NCI-H1436 (cell line): ENCODE results near the gene MYLIP.
A peak's percentile ranks its signal among the peaks of the same experiment; 100 is the strongest.
"Not testable (repeated sequence)": the region's sequence is repeated elsewhere in the genome, so short reads cannot be mapped to it uniquely, and the experiment has no call there.

Source experiments
- DNase-seq: peaks from one replicate; lab custom pipeline; 2025; lab: John Stamatoyannopoulos, UW

Gene MYLIP

DNA sequence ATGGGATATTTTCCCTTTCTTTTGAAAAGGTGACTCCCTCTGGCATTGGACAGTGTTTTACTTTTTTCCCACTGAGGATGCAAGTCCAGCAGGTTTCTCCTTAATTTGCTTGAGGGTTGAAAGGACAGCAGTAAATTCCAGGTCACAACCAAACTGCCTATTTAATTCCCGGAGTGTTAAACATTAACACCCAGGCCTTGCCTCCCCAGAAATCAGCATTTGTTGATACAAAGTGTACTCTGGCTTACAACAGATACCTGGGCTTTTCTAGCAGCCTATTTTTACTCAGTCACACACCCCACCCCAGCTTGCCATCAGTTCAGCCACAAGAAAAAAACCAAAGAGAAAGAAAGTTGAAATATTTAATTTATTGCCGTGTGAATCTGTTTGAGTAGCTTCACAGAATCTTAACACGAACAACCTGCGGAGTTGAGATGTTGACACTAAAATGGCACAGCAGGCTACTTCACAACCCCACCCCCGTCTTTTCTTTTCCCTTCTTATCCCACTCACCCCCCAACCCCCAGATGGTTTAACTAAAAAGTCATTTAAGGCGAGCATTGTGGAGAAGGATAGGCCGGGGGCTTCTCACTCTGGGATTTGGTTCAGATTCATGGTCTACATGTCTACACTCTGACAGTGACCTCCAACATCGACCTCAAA, 45.7 kb downstream of the MYLIP start:
- no peak for DNase-seq

DNA sequence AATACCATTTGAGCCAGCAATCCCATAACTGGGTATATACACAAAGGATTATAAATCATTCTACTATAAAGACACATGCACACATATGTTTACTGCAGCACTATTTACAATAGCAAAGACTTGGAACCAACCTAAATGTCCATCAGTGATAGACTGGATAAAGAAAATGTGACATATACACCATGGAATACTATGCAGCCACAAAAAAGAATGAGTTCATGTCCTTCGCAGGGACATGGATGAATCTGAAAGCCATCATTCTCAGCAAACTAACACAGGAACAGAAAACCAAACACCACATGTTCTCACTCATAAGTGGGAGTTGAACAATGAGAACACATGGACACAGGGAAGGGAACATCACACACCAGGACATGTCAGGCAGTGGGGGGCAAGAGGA, 47.7 kb downstream of the MYLIP start:
- DNase-seq, result not testable (repeated sequence)

DNA sequence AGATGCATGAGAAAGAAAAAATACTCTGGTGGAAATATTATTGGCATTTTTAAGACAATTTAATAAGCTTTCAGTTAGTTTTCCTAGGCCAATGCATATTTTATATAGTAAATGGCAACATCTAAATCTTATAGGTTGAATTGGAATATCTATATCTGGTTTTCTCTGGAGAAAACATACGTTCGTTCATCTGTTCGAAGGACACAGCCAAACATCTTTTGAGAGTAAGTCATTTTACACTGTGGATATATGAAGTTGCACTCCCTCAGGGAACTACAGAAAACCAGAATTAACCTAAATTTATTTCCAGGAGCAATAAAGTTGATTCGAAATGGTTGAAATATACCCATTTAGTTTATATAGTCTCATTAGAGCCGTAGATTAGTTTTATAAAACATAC, 49.0 kb downstream of the MYLIP start:
- no peak for DNase-seq

GRCh38 chr6:16178351-16178750, 49.5 kb downstream of the MYLIP start:
- no peak for DNase-seq

- no peak for DNase-seq
Measured at GRCh38 chr6:16179063-16179462, 50.2 kb downstream of the MYLIP start.

DNA sequence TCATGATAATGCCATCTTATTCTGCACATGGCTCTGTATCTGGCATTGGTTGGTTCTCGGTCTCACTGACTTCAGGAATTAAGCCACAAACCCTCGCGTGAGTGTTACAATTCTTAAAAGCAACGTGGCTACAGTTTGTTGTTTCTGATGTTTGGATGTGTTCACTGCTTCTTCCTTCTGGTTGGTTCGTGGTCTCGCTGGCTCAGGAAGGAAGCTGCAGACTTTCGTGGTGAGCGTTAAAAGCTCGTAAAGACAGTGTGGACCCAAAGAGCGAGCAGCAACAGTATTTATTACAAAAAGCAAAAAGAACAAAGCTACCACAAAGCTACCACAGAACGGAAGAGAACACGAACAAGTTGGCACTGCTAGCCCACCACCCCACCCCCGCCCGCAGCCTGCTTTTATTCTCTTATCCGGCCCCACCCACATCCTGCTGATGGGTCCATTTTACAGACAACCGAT, 51.1 kb downstream of the MYLIP start:
- DNase-seq, result no peak

- no peak for DNase-seq
Measured at GRCh38 chr6:16180696-16181438, 52.0 kb downstream of the MYLIP start.

DNA sequence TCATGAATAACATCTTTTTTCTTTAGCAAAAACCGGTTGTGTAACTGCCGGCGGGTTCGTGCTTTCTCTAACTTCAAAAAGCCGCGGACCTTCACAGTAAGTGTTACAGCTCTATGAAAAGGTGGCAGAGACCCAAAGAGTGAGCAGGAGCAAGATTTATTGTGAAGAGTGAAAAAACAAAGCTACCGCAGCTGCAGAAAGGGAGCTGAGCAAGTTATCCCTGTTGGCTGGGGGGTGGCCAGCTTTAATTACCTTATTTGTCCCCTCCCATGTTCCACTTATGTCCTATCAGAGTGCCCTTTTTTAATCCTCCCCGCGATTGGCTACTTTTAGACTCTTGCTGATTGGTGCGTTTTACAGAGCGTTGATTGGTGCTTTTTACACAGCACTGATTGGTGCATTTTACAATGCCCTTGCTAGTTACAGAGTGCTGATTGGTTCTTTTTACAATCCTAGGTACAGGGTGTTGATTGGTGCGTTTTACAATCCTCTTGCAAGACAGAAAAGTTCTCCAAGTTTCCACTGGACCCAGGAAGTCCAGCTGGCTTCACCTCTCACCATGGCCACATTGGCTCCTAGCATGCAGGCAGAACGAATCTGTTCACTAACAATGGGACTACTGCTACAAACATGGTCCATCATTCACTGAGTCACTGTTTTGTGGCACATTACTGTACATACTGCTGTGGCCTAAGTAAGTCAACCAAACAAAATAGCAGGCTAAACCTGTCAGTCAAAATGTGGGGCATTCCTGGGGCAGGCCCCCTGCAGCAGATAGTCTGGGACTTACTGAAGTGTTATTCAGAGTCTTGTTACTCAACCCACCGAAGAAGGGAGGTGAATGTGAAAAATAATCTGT, 52.8 kb downstream of the MYLIP start:
- no peak for DNase-seq

- DNase-seq, result peak; percentile 16
Measured at GRCh38 chr6:16183187-16183664, 54.3 kb downstream of the MYLIP start.

DNA sequence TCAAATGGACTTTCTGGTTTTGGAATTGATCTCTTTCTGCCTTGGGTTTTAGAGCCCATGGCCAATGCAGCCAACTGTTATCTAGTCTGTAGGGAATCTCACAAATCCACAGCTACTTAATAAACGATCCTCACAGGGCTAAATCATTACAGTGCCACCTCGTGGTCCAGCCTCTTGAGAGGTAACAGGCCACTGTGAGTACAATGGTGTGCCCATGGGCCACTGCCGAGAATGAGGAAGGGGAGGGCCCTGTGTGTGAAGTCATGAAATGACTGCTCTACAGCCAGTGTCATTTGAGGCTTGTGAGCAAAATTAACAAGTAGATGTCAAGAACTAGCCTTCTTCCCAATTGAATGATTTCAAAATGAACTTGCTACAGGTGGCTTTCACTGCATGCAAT, 55.2 kb downstream of the MYLIP start:
- DNase-seq, result no peak

DNA sequence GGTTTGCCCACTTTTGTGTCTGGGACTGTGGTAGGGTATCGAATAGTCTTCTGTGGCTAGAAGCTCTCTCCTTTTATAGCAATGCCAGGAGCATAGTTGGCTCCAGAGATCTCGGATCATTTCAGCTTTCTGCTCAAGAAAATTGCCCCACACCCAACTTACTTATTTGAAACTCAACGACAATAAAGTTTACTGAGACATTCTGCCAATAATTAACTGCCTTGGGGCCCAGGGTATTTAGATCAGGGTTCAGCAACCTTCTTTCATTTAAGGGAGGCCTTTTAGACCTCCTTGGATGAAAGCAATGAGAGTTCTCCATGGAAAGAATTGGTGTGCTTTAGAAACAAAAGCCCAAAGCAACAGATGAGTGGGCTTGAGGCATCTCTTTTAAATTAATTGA, 55.7 kb downstream of the MYLIP start:
- no peak for DNase-seq

- DNase-seq, result no peak
Measured at GRCh38 chr6:16187176-16187575, 58.3 kb downstream of the MYLIP start.

GRCh38 chr6:16190214-16190613, 61.3 kb downstream of the MYLIP start:
- DNase-seq, result no peak

DNA sequence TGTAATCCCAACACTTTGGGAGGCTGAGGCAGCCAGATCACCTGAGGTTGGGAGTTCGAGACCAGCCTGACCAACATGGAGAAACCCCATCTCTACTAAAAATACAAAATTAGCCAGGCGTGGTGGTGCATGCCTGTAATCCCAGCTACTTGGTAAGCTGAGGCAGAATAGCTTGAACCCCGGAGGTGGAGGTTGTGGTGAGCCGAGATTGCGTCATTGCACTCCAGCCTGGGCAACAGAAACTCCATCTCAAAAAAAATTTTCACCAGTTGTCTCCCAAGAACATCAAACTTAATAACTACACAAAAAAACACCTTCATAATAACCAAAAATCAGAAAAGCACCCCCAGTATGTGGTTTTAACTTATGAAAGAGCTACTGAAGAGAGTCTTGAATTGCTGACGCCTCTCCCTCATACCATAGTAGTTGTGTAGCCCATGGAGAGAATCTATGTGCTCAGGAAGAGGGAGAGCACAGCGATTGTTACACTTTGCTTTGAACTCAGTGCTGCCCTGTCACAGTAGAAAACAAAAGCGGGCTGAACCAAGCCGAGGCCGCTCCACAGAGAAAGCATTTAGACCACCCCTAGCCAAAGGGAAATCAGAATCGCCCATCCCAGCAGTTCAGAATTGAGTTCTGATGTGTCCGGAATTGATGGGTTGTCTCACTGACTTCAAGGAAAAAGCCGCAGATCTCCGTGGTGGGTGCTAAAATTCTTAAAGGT, 67.5 kb downstream of the MYLIP start:
- no peak for DNase-seq

DNA sequence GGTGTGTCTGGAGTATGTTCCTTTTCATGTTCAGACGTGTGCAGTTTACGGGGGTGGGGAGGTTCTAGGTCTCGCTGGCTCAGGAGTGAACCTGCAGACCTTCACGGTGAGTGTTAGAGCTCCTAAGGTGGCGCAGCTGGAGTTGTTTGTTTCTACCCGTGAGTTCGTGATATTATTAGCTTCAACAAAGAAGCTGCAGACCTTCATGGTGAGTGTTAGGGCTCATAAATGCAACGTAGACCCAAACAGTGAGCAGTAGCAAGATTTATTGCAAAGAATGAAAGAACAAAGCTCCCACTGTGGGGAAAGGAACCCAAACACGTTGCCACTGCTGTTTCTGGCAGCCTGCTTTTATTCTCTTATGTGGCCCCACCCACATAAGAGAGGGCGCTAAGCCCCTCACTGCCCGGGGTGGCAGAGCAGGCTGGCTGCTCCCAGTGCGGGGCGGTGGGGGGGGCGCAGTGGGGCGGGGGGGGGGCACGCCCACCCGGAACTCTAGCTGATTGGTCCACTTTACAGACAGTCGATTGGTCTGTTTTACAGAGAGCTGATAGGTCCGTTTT, 68.2 kb downstream of the MYLIP start:
- DNase-seq, result no peak
